Tibial nerve (tissue), 4 donors: ENCODE data around the gene CCDC148. TPM values are rescaled to one million over a fixed set of nuclear protein-coding genes. Genes with fewer than 3 reads are reported as not detected.

Experiments
- DNase-seq, 2 donors: peaks; one replicate each; pipeline ENCODE4 v3.0.0-alpha.2; 2019; ENCODE audit warnings: low spot score in 2 of 2
- H3K27ac ChIP-seq, 4 donors: fragments of 200-600 bp; sonication (generic) in 3 of 4; one replicate each; pipeline ENCODE4 v1.5.1; 2017 to 2019; ENCODE audit warnings: mild to moderate bottlenecking in 1 of 4
- H3K27me3 ChIP-seq, 2 donors: fragments of 200-600 bp; sonication (generic) in 1 of 2; one replicate each; pipeline versions ENCODE4 v1.5.1 to v1.6.0; 2017 to 2019
- H3K36me3 ChIP-seq, 3 donors: fragments of 200-600 bp; sonication (generic); one replicate each; pipeline ENCODE4 v1.5.1; 2018 to 2019
- H3K4me1 ChIP-seq, 4 donors: fragments of 200-600 bp; sonication (generic) in 3 of 4; one replicate each; pipeline ENCODE4 v1.5.1; 2017 to 2019
- H3K4me3 ChIP-seq, 4 donors: fragments of 200-600 bp; sonication (generic) in 3 of 4; one replicate each; pipeline ENCODE4 v1.5.1; 2017 to 2019; ENCODE audit warnings: mild to moderate bottlenecking in 1 of 4, moderate library complexity in 1 of 4
- H3K9me3 ChIP-seq, 4 donors: fragments of 200-600 bp; sonication (generic) in 3 of 4; one replicate each; pipeline ENCODE4 v1.5.1; 2017 to 2019
- EP300 ChIP-seq, 2 donors: sonication (generic); formaldehyde crosslinking; IDR thresholded peaks; one replicate each; pipeline ENCODE4 v1.6.1; 2017; ENCODE audit warnings: antibody characterized with exemption in 2 of 2, mild to moderate bottlenecking in 1 of 2
- POLR2A ChIP-seq, 2 donors: fragments of 450-650 bp; IDR thresholded peaks; one replicate each; pipeline ENCODE4 v1.6.1; 2017; ENCODE audit warnings: antibody characterized with exemption in 2 of 2, mild to moderate bottlenecking in 2 of 2, moderate library complexity in 2 of 2
- WGBS, 2 donors: methylation state at CpG; one replicate each; pipeline ENCODE4 v1.1.5; 2018; 5-methylcytosine and 5-hydroxymethylcytosine counted together
- total RNA-seq, 4 donors: library from RNA; depleted of rRNA; stranded (reverse); fragments of >200 nt; gene quantifications; one replicate each; pipeline ENCODE4 v1.1.0, GENCODE V29; 2016
- TF ChIP-seq, protein P1 (sequence below), 5 experiments: fragments of 200-600 bp in 3 of 5; fragments of 450-650 bp in 2 of 5; sonication (generic) in 3 of 5; IDR thresholded peaks; one replicate each; pipeline ENCODE4 v1.5.1; 2016 to 2019; ENCODE audit warnings: antibody characterized with exemption in 5 of 5, mild to moderate bottlenecking in 3 of 5, moderate library complexity in 2 of 5

CCDC148 gene
- total RNA-seq, 4 donors from 2014 or later: 0.30 to 2.5 (median 1.9) TPM

DNA sequence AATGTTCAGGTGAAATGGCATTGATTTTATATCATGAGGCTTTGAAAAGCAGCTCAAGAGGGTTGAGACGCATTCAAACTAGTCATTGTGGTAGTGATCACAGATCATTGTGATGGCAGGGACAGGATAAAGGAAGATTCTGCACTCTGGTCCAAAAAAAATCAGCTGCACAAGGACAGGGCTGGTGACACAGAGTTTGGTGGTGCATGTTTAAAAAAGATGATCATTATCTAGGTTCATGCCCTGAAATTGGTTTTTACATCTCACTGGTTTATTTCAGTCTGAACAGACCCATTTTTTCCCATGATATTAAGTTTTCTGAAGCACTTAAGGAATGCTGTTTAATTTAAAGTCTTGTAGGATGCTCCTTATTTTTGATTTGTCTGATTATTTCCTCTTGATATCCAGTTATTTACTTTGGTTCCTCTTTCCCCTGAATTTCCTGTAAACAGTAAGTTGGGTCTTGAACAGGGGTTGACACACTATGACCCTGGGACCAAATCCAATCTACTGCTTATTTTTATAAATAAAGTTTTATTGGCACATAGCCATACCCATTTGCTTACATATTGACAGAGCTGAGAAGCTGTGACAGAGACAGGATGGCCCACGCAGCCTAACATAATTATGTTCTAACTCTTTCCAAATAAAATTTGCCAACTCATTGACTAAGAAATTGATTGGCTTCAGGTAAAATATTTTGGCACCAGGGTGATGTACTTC, 256.5 kb downstream of the CCDC148 start:
- 92 to 95% methylated on average over 2 of the region's 2 CpGs for WGBS, 2 donors
- DNase-seq: no peak
- Histone ChIP-seq H3K27me3 (no peaks in the 10 kb centered on the region), H3K27ac (no peak overlapping the region), H3K36me3 (no peaks in the 10 kb centered on the region), H3K4me1 (peaks cover 0 to 12% (median 5%) of the 10 kb centered on the region in 4 donors), H3K4me3 (no peak overlapping the region), H3K9me3 (no peaks in the 10 kb centered on the region)
- TF ChIP-seq POLR2A (IDR thresholded peaks at IDR 0.05) (no peak), EP300 (IDR thresholded peaks at IDR 0.05) (no peak)
- TF ChIP-seq, protein P1, sequence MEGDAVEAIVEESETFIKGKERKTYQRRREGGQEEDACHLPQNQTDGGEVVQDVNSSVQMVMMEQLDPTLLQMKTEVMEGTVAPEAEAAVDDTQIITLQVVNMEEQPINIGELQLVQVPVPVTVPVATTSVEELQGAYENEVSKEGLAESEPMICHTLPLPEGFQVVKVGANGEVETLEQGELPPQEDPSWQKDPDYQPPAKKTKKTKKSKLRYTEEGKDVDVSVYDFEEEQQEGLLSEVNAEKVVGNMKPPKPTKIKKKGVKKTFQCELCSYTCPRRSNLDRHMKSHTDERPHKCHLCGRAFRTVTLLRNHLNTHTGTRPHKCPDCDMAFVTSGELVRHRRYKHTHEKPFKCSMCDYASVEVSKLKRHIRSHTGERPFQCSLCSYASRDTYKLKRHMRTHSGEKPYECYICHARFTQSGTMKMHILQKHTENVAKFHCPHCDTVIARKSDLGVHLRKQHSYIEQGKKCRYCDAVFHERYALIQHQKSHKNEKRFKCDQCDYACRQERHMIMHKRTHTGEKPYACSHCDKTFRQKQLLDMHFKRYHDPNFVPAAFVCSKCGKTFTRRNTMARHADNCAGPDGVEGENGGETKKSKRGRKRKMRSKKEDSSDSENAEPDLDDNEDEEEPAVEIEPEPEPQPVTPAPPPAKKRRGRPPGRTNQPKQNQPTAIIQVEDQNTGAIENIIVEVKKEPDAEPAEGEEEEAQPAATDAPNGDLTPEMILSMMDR (IDR thresholded peaks at IDR 0.05): no peak

DNA sequence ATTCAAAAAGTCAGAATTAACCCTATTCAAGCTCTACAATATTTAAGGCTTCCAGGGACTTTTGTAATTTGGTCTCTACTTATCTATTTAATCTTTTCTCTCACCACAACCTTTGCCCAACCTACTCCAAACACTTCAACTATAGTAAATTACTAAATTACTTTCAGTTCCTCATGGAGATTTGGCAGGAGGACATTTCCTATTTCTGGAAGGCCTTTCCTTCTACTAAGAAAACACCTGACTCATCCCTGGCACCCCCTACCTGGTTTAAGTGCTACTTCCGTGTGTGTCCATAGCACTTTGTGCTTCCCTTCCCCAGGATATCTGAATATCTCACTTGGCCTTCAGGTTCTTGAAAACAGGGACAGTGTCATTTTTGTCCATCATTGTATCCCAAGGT, 258.6 kb downstream of the CCDC148 start:
- Histone ChIP-seq H3K9me3 (no peaks in the 10 kb centered on the region), H3K27me3 (no peaks in the 10 kb centered on the region), H3K4me3 (no peak overlapping the region), H3K27ac (no peak overlapping the region), H3K36me3 (no peaks in the 10 kb centered on the region), H3K4me1 (peaks cover 0 to 11% (median 5%) of the 10 kb centered on the region in 4 donors)
- DNase-seq: no peak
- TF ChIP-seq POLR2A (IDR thresholded peaks at IDR 0.05) (no peak), EP300 (IDR thresholded peaks at IDR 0.05) (no peak)
- TF ChIP-seq, protein P1 (IDR thresholded peaks at IDR 0.05): no peak
- WGBS, 2 donors: 75 to 82% methylated on average over 1 of the region's 1 CpG

- H3K36me3 ChIP-seq: no peaks in the 10 kb centered on the region
- DNase-seq: no peak
- H3K9me3 ChIP-seq: no peaks in the 10 kb centered on the region
- H3K27ac ChIP-seq: no peak overlapping the region
- TF ChIP-seq, protein P1 (IDR thresholded peaks at IDR 0.05): no peak
- TF ChIP-seq POLR2A (IDR thresholded peaks at IDR 0.05) (no peak), EP300 (IDR thresholded peaks at IDR 0.05) (no peak)
- H3K4me1 ChIP-seq: peaks cover 0 to 14% (median 2%) of the 10 kb centered on the region in 4 donors
- WGBS, 2 donors: 92 to 100% methylated on average over 2 of the region's 2 CpGs
- no peak overlapping the region for H3K4me3 ChIP-seq
- H3K27me3 ChIP-seq: no peaks in the 10 kb centered on the region
Observed at GRCh38 chr2:158194229-158194628, 262.3 kb downstream of the CCDC148 start.

- no peak overlapping the region for H3K4me3 ChIP-seq
- 83 to 84% methylated on average over 2 of the region's 2 CpGs for WGBS, 2 donors
- no peak for TF ChIP-seq POLR2A (IDR thresholded peaks at IDR 0.05)
- TF ChIP-seq, protein P1 (IDR thresholded peaks at IDR 0.05): no peak
- no peak for TF ChIP-seq EP300 (IDR thresholded peaks at IDR 0.05)
Observed at GRCh38 chr2:158192515-158193443, 263.8 kb downstream of the CCDC148 start.

More at GRCh38 chr2:158192515-158193443, 263.8 kb downstream of the CCDC148 start:
- no peak overlapping the region for H3K27ac ChIP-seq
- no peak for DNase-seq
- H3K27me3 ChIP-seq: no peaks in the 10 kb centered on the region
- H3K9me3 ChIP-seq: no peaks in the 10 kb centered on the region
- peaks cover 0 to 14% (median 2%) of the 10 kb centered on the region in 4 donors for H3K4me1 ChIP-seq
- no peaks in the 10 kb centered on the region for H3K36me3 ChIP-seq
